NCI-H1105 (cell line): ENCODE results near the gene RMND5A.
"Not testable (repeated sequence)": the region's sequence is repeated elsewhere in the genome, so short reads cannot be mapped to it uniquely, and the experiment has no call there.

Experiments
- DNase-seq: peaks from one replicate; lab custom pipeline; 2025; lab: John Stamatoyannopoulos, UW

The RMND5A gene

GRCh38 chr2:86719637-86720539, at the start of gene RMND5A:
Gene RMND5A, plus strand, starts transcription at chr2:86720291. Its CDS starts 377 bp downstream, at chr2:86720668.
- peak; percentile 83 for DNase-seq

DNA sequence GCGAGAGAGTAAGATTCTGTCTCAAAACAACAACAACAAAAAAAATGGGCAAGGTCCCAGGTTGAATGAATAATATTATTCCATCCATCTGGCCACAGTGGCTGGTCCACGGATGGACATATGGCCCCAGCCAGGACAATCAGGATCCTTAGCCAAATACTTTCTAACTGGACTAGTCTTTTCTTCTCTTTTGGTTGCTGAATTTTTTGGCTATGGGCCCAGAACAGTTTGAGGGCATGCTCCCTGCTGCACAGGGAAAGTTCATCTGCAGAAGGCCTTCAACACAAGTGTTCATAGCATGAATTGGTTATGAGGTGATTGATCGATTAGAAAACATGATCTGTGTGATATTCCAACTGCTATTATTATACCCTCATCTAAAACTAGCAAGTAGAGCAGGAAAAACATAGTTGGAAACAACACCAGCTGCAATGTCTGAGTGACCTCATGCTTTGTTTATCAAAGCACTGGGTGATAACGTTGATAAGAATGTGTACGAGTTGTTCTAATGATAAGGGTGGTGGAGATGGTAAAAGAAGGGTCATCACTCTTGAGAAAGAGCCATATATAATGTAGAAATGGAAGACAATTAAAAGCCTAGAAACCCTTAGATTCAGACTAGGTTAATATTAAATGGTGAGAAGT, 48.6 kb upstream of the RMND5A start:
- no peak for DNase-seq

DNA sequence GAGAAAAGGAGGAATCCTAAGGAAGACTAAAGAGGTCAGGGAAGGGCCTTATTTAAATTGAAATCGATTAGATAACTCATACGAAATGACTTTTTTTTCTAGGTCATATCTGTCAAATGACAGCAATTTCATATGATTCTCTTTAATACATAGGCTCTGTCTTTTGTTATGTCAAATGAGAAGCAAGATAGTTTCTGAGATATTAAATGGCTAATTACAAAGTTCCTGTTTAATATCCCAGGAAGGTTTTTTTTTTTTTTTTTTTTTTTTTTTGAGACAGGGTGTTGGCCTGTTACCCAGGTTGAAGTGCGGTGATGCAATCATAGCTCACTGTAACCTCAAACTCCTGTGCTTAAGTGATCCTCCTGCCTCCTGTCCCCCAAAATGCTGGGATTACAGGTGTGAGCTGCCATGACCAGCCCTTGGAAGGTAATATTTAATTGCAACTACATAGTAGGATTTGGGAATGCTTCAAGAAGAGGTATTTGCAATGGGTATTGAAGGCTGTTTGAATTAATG, 48.0 kb upstream of the RMND5A start:
- DNase-seq = no peak

DNA sequence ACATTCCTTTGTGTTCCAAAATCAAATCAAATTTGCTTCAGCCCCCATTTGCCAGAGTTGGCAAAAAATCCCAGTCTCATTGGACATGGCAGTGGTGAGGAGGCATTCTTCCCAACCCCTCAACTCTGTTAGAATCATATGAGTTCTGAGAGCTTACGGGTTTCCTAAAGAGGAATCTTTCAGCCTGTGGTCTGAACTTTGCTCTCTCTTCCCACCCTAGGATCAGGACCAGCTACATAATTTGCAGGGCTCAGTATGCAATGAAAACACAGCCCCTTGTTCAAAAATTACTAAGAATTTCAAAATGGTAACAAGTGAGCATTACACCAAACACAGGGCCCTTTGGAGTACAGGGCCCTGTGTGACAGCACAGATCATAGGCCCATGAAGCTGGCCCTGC, 47.1 kb upstream of the RMND5A start:
- no peak for DNase-seq

DNA sequence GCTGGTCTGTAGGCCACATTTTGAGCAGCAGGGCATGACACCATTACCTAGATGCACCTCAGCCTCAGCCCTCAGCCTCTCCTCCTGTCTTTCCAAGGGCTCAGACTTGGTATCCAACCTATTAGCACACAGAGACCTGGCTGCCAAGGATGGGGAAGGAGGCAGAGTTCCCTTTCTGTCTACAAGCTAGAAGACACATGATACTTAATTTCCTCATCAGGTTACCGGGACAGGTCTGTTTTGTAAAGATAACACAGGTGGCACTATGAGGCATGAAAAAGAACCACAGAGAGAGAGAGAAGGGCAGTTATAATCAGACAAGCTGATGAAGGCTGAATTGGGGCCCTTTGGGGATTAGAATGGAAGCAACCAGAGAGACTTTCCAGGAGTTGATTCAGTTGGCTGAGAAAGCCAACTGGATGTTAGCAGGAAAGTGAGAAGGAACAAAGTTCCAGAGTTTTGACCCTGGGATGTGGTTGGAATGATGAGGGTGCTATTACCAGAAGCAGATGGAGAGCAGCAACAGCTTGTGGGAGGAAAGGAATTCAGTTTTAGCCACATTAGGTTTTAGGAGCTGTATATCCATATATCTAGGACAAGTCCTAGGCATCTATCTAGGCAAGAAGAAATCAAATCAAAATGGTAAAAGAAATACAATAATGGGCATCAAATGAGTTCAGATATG, 46.0 kb upstream of the RMND5A start:
- DNase-seq = no peak

GRCh38 chr2:86675104-86675503, 45.0 kb upstream of the RMND5A start:
- no peak for DNase-seq

DNA sequence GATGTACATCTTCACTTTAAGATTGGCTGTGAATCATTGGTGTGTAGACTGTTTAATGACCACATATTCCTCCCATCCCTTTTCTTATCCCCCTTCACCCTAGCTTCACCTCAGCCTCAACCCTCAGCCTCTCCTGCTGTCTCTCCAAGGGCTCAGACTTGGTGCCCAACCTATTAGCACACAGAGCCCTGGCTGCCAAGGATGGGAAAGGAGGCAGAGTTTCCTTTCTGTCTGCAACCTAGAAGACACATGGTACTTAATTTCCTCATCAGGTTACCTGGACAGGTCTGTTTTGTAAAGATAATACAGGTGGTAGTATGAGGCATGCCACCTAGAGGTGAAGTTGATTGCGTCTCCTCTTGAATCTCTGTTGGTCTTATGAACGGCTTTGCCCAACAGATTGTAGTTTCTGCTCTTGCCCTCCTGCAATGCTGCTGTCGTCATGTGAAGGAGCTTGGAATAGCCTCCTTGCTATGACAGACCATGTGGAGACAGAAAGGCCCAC, 44.5 kb upstream of the RMND5A start:
- no peak for DNase-seq

DNA sequence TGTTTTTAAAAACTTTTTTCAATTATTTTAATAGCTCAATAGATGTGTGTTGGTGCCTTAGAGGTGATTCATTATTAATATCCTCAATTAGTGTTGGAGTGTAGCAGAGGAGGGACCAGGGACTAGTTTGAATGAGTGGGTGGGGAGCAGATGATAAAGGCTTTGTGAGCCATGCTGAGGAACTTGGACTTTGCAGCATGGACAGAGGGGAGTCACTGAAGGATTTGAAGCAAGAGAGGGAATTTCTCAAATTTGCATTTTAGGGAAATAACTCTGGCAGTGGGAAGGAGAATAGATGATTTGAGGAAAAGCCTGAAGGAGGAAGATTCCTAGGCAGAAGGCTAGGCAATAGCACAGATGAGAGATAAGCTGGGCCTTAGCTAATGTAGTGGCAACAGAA, 42.3 kb upstream of the RMND5A start:
- no peak for DNase-seq

DNA sequence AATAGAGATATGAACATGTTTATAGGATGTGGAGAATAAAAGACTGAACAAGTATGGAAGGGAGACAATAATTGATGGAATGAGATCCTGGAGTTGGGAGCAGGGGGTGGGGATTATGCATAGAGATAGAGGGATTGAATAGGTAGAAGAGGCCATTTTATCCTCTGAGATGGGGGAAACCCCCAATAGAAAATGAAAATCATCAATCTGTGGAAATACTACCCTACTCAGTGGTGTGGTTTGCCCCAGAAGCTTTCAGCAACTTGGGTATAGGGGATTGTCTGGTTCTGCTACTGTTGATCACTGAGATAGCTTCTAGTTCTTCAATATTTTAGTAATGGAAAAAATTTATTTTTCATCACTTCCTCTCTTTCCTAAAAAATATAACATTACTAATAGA, 41.1 kb upstream of the RMND5A start:
- no peak for DNase-seq

GRCh38 chr2:86685351-86685750, 34.7 kb upstream of the RMND5A start:
- no peak for DNase-seq

- no peak for DNase-seq
Observed at GRCh38 chr2:86686460-86686859, 33.6 kb upstream of the RMND5A start.

DNA sequence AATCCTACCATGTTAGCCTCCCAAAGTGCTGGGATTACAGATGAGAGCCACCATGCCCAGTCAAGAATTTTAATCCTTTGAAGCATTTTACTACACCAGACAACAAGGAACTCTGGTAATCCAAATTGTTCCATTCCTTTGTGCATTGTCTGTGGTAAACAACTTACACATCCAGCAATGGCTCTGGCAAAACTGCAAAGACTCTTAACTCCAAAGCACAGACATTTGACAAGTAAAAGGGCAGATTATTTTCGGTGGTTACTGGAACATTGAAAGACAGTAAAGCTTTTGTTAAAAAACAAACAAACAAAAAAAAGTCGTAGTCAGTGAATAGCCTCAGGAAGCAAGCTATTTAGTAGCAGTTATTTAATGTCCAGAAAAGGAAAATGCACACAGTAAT, 33.2 kb upstream of the RMND5A start:
- DNase-seq = no peak

DNA sequence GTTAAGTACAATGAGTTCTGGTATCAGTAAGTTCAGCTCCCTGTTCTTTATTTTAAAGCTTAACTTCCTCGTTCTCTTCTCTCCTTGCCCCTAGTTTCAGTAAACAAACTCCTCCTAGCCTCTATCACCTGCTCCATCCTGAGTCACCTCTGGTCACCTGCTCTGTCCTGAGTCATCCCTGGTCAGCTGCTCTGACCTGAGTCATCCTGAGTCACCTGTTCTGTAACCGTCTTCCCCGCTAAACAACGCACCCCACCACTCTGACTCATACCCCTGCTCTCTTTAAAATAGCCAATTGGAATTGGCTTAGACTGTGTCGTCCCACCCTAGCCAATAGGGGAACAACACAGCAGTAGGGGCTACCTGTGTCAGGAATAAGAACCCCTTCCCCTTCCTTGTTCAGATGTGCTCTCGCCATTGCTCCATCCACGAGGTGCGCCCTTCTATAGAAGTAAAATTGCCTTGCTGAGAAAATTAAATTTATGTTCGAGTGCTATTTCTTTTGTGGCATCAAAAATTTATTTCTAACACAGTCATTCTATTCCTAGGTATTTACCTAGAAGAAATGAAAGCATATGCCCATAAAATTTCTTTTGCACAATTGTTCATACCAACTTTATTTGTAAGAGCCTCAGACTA, 24.9 kb upstream of the RMND5A start:
- DNase-seq = no peak

- DNase-seq = no peak
Observed at GRCh38 chr2:86697551-86698104, 22.5 kb upstream of the RMND5A start.

GRCh38 chr2:86700690-86701089, 19.4 kb upstream of the RMND5A start:
- no peak for DNase-seq

- DNase-seq = no peak
Observed at GRCh38 chr2:86703704-86704361, 16.3 kb upstream of the RMND5A start.

DNA sequence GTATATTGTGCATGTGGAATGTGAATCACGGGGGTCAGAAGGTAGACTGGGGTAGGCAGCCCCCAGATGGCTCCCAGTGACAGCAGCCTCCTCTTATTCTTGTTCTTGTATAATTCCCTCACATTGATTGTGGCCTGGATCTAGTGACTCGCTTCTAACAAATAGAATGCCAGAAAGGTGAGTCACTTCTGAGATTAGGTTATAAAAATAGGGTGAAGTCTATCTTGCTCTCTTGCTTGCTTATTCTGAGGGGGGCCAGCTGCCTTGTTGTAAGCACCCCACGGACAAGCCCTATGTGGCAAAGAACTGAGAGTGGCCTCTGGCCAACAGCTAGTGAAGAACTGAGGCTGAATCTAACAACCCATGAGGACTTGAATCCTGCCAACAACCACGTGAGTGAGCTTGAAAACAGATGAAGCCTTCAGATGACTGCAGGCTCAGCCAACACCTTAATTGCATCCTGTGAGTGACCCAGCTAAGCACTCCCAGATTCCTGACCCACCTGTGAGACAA, 15.6 kb upstream of the RMND5A start:
- no peak for DNase-seq

DNA sequence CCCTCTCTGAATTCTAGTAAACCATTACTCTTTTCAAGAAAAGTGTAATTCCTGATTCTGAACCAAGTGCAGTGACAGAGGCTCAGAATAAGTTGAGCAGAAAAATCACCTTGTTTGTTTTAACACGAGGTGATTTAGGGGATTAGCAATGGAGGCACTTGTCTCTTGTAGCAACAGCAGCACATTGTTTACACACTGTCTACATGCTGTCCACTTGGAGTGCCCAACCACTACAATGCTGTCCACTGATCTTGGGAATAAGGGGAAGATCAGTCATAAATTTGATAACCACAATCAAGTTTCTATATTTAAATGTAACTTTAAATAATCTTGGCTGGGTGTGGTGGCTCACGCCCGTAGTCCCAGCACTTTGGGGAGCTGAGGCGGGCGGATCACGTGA, 13.9 kb upstream of the RMND5A start:
- no peak for DNase-seq

- DNase-seq = no peak
Observed at GRCh38 chr2:86706935-86707334, 13.2 kb upstream of the RMND5A start.

- DNase-seq = not testable (repeated sequence)
Observed at GRCh38 chr2:86708126-86708525, 12.0 kb upstream of the RMND5A start.
